Spleen (tissue), 7 donors: ENCODE measurements around the gene ZNF148.

Experiments used
- POLR2A ChIP-seq, 3 donors: fragments of 450-650 bp; IDR thresholded peaks; one replicate each; pipeline ENCODE4 v1.5.1; 2017; ENCODE audit warnings: antibody characterized with exemption in 3 of 3, mild to moderate bottlenecking in 1 of 3
- TF ChIP-seq, protein P1 (sequence below), 11 experiments: fragments of 200-600 bp in 7 of 11; fragments of 450-650 bp in 4 of 11; sonication (generic) in 4 of 11; IDR thresholded peaks in 8 of 11; conservative IDR thresholded peaks in 3 of 11; 1 replicate in 7 of 11; 2 replicates in 4 of 11; pipeline versions ENCODE4 v1.4.0 to v1.8.0; 2016 to 2021; ENCODE audit warnings: antibody characterized with exemption in 11 of 11, inconsistent platforms in 4 of 11, mild to moderate bottlenecking in 1 of 11
- donor health status: DM: no; HTN: no; CAD: no; lungs with moderate emphysema.
- donor health status: DM: no; HTN: no; CAD: no.
- donor health status: DM: no; HTN: no; CAD: no.

DNA sequence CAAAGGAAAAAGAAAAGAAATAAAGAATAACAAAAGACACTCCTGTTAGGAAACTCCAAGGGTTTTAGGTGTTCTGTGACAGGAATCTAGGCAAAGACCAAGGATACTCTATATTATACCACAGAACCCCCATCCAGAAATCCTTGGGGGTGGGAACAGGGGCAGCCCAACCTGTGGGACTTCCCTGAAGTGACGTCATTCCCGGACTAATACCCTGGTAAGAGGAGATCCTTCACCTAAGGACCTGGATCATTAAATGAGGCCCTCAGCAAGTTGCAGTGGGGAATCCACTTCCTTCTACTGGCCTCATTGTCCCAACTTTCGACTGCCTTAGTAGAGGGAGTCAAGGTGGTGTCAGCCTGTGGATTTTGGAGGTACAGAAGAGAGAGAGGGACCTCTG lies 41.1 kb upstream of the ZNF148 start:
- no peak for TF ChIP-seq POLR2A (IDR thresholded peaks at IDR 0.05)
- TF ChIP-seq, protein P1, sequence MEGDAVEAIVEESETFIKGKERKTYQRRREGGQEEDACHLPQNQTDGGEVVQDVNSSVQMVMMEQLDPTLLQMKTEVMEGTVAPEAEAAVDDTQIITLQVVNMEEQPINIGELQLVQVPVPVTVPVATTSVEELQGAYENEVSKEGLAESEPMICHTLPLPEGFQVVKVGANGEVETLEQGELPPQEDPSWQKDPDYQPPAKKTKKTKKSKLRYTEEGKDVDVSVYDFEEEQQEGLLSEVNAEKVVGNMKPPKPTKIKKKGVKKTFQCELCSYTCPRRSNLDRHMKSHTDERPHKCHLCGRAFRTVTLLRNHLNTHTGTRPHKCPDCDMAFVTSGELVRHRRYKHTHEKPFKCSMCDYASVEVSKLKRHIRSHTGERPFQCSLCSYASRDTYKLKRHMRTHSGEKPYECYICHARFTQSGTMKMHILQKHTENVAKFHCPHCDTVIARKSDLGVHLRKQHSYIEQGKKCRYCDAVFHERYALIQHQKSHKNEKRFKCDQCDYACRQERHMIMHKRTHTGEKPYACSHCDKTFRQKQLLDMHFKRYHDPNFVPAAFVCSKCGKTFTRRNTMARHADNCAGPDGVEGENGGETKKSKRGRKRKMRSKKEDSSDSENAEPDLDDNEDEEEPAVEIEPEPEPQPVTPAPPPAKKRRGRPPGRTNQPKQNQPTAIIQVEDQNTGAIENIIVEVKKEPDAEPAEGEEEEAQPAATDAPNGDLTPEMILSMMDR (IDR thresholded peaks at IDR 0.05 in 8 of 11, conservative IDR thresholded peaks at IDR 0.05 in 3 of 11) = no peak
